GM23248 (cell line): ENCODE data around the gene GGA2.

ENCODE experiments used
- EZH2 ChIP-seq: fragments of 200-600 bp; sonication (generic); IDR thresholded peaks from 2 replicates; pipeline ENCODE4 v1.6.1; 2018; ENCODE audit warnings: antibody characterized with exemption, mild to moderate bottlenecking; ENCODE audit not compliant: insufficient read depth, poor library complexity, severe bottlenecking
- EZH2phosphoT487 ChIP-seq: fragments of 200-600 bp; sonication (generic); IDR thresholded peaks from 2 replicates; pipeline ENCODE4 v1.6.1; 2018; ENCODE audit warnings: antibody characterized with exemption, moderate library complexity, mild to moderate bottlenecking, low read depth; ENCODE audit not compliant: insufficient read depth

DNA sequence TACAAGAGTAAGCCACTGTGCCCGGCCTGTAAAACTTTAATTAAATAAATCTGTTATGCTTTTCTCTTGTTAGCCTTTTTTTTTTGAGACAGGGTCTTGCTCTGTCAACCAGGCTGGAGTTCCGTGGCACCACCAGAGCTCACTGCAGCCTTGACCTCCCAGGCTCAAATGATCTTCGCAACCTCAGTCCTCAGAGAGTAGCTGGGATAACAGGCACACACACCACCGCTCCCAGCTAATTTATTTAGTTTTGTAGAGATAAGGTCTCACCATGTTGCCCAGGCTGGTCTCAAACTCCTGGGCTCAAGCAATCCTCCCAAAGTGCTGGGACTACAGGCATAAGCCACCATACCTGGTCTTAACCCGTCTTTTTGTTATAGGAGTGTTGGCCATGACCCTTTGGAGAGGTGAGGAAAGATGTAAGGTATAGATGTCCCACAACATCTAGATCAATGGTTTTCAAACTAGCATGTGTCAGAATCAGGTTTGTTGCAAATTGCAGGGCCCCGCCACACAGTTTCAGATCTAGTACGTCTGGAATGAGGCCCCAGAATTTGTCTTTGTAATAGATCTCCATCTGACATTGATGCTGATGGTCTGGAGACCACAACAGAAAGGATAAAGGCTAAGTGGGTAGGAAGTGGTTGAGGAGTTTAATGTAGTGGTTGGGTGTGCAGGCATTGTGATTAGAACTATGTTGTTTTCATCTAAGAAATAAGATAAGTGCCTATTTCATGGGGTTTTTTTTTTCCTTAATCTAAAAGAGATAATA lies 4.3 kb upstream of the GGA2 start:
- TF ChIP-seq EZH2, result no peak
- TF ChIP-seq EZH2phosphoT487, result no peak
